Natural killer cell (primary cell): ENCODE measurements around the gene ZNF672. TPM values are rescaled to one million over a fixed set of nuclear protein-coding genes. Genes with fewer than 3 reads are reported as not detected.

ENCODE experiments used
- ATAC-seq, 3 donors: fragments of 150-1000 bp in 2 of 3; fragments of 200-7000 bp in 1 of 3; cut with Tn5 transposase; 1 replicate in 1 of 3; 2 replicates in 2 of 3; pipeline ENCODE4 v1.10.0; 2021; ENCODE audit warnings: mild to moderate bottlenecking in 2 of 3, moderate library complexity in 2 of 3
- DNase-seq, 2 donors: peaks; one replicate each; pipeline versions ENCODE4 v3.0.0 to v3.0.0-alpha.2; 2013 to 2021; ENCODE audit warnings: mixed read lengths in 1 of 2
- H3K27ac ChIP-seq: one replicate; pipeline ENCODE4 v1.5.1; 2013; ENCODE audit warnings: mild to moderate bottlenecking, low read length
- H3K27me3 ChIP-seq: one replicate; pipeline ENCODE4 v1.6.1; 2013; ENCODE audit warnings: low read length; ENCODE audit not compliant: control insufficient read depth, insufficient read depth
- H3K36me3 ChIP-seq: one replicate; pipeline ENCODE4 v1.6.1; 2013; ENCODE audit warnings: low read length; ENCODE audit not compliant: control insufficient read depth, insufficient read depth
- H3K4me1 ChIP-seq: one replicate; pipeline ENCODE4 v1.6.1; 2013; ENCODE audit warnings: low read length; ENCODE audit not compliant: control insufficient read depth, insufficient read depth
- H3K4me3 ChIP-seq: one replicate; pipeline ENCODE4 v1.5.1; 2013; ENCODE audit warnings: low read length
- H3K9me3 ChIP-seq: one replicate; pipeline ENCODE4 v1.6.1; 2013; ENCODE audit warnings: low read length; ENCODE audit not compliant: control insufficient read depth, insufficient read depth
- H3K27ac Mint-ChIP-seq, 2 donors: one replicate each; pipeline ENCODE4 v1.8.0; 2022; ENCODE audit warnings: mild to moderate bottlenecking in 2 of 2, mixed read lengths in 2 of 2, moderate library complexity in 1 of 2
- H3K27me3 Mint-ChIP-seq, 2 donors: one replicate each; pipeline ENCODE4 v1.8.0; 2022; ENCODE audit warnings: low read depth in 2 of 2, mixed read lengths in 2 of 2
- H3K36me3 Mint-ChIP-seq: one replicate; pipeline ENCODE4 v1.8.0; 2022; ENCODE audit warnings: mixed read lengths
- H3K4me1 Mint-ChIP-seq, 2 donors: one replicate each; pipeline ENCODE4 v1.8.0; 2022; ENCODE audit warnings: mixed read lengths in 2 of 2
- H3K4me3 Mint-ChIP-seq: one replicate; pipeline ENCODE4 v1.8.0; 2022; ENCODE audit warnings: mild to moderate bottlenecking, moderate library complexity, mixed read lengths
- H3K9me3 Mint-ChIP-seq, 2 donors: one replicate each; pipeline ENCODE4 v1.8.0; 2022; ENCODE audit warnings: mixed read lengths in 2 of 2
- CTCF ChIP-seq: fragments of 200-600 bp; IDR thresholded peaks from one replicate; pipeline ENCODE4 v1.8.0; 2022; ENCODE audit warnings: antibody characterized with exemption
- WGBS: methylation state at CpG from one replicate; pipeline ENCODE4 v1.1.7; 2013; ENCODE audit warnings: missing lambda C conversion rate; ENCODE audit not compliant: insufficient coverage; 5-methylcytosine and 5-hydroxymethylcytosine counted together
- intact Hi-C: fragments of 100-400 bp; cut with micrococcal nuclease; formaldehyde crosslinking; loops from one replicate; pipeline ENCODE4 v1.14.2; 2022
- total RNA-seq, 4 donors: library from RNA; stranded (reverse); fragments of 120-200 nt in 1 of 4; gene quantifications; one replicate each; pipeline versions ENCODE4 v1.2.3 to v1.2.4, GENCODE V29; 2013 to 2022

ZNF672 gene
- total RNA-seq, 3 donors from 2014 or later (not counting 1 experiment from before 2014, with no cell fraction given), result 29.0 to 41.8 (median 38.7) TPM

GRCh38 chr1:248848602-248849001 lies 10.6 kb downstream of the ZNF672 start:
- H3K27me3 Mint-ChIP-seq, result no peaks in the 10 kb centered on the region
- WGBS, result 96% methylated on average over 8 of the region's 8 CpGs
- Histone ChIP-seq H3K27ac (no peak overlapping the region), H3K27me3 (no peaks in the 10 kb centered on the region), H3K36me3 (peaks cover 46% of the 10 kb centered on the region), H3K9me3 (no peaks in the 10 kb centered on the region), H3K4me3 (no peak overlapping the region), H3K4me1 (peaks cover 28% of the 10 kb centered on the region)
- H3K4me1 Mint-ChIP-seq, result no peaks in the 10 kb centered on the region
- no peak overlapping the region for H3K27ac Mint-ChIP-seq
- no peaks in the 10 kb centered on the region for H3K36me3 Mint-ChIP-seq
- intact Hi-C loops, result no loop called here
- ATAC-seq, result no peak
- no peak for TF ChIP-seq CTCF
- no peak overlapping the region for H3K4me3 Mint-ChIP-seq
- no peaks in the 10 kb centered on the region for H3K9me3 Mint-ChIP-seq
- no peak for DNase-seq

- H3K27me3 ChIP-seq, result no peaks in the 10 kb centered on the region
- H3K36me3 ChIP-seq, result peaks cover 46% of the 10 kb centered on the region
- no peak overlapping the region for H3K27ac ChIP-seq
- no peaks in the 10 kb centered on the region for H3K36me3 Mint-ChIP-seq
- peaks cover 34% of the 10 kb centered on the region for H3K4me1 ChIP-seq
- H3K9me3 Mint-ChIP-seq, result no peaks in the 10 kb centered on the region
- H3K9me3 ChIP-seq, result no peaks in the 10 kb centered on the region
- WGBS, result 99% methylated on average over 3 of the region's 3 CpGs
- no peaks in the 10 kb centered on the region for H3K27me3 Mint-ChIP-seq
- H3K4me3 Mint-ChIP-seq, result no peak overlapping the region
- ATAC-seq (no peak), DNase-seq (no peak)
- no peaks in the 10 kb centered on the region for H3K4me1 Mint-ChIP-seq
- TF ChIP-seq CTCF, result no peak
- no peak overlapping the region for H3K4me3 ChIP-seq
- intact Hi-C loops, result no loop called here
- no peak overlapping the region for H3K27ac Mint-ChIP-seq
Observed at GRCh38 chr1:248849152-248849551, 11.1 kb downstream of the ZNF672 start.

- Histone ChIP-seq H3K4me3 (no peak overlapping the region), H3K4me1 (peaks cover 38% of the 10 kb centered on the region), H3K36me3 (peaks cover 41% of the 10 kb centered on the region), H3K27me3 (no peaks in the 10 kb centered on the region), H3K9me3 (no peaks in the 10 kb centered on the region), H3K27ac (no peak overlapping the region)
- H3K27ac Mint-ChIP-seq, result peak overlapping the region; percentile 43 to 45
- ATAC-seq (no peak), DNase-seq (no peak)
- H3K27me3 Mint-ChIP-seq, result no peaks in the 10 kb centered on the region
- no peaks in the 10 kb centered on the region for H3K36me3 Mint-ChIP-seq
- no peaks in the 10 kb centered on the region for H3K4me1 Mint-ChIP-seq
- intact Hi-C loops, result no loop called here
- TF ChIP-seq CTCF, result no peak
- no peak overlapping the region for H3K4me3 Mint-ChIP-seq
- H3K9me3 Mint-ChIP-seq, result no peaks in the 10 kb centered on the region
- WGBS, result 100% methylated on average over 3 of the region's 3 CpGs
Observed at GRCh38 chr1:248849637-248850036, 11.6 kb downstream of the ZNF672 start.

- DNase-seq (no peak), ATAC-seq (no peak)
- Histone ChIP-seq H3K27me3 (no peaks in the 10 kb centered on the region), H3K36me3 (peaks cover 37% of the 10 kb centered on the region), H3K27ac (no peak overlapping the region), H3K9me3 (no peaks in the 10 kb centered on the region), H3K4me1 (peaks cover 43% of the 10 kb centered on the region), H3K4me3 (no peak overlapping the region)
- peak overlapping the region; percentile 43 to 45 for H3K27ac Mint-ChIP-seq
- intact Hi-C loops, result no loop called here
- TF ChIP-seq CTCF, result no peak
- no peaks in the 10 kb centered on the region for H3K9me3 Mint-ChIP-seq
- no peaks in the 10 kb centered on the region for H3K36me3 Mint-ChIP-seq
- H3K4me3 Mint-ChIP-seq, result no peak overlapping the region
- no peaks in the 10 kb centered on the region for H3K27me3 Mint-ChIP-seq
- no peaks in the 10 kb centered on the region for H3K4me1 Mint-ChIP-seq
- 96% methylated on average over 9 of the region's 9 CpGs for WGBS
Observed at GRCh38 chr1:248850124-248850523, 12.1 kb downstream of the ZNF672 start.
